Mesendoderm (in vitro differentiated cells): ENCODE results near the gene CD300E.
A peak's percentile ranks its signal among the peaks of the same experiment; 100 is the strongest.
"Not testable (repeated sequence)": the region's sequence is repeated elsewhere in the genome, so short reads cannot be mapped to it uniquely, and the experiment has no call there.

Experiments used
- DNase-seq: peaks from one replicate; pipeline ENCODE4 v3.0.0; 2013
- H2AK5ac ChIP-seq: 2 replicates; pipeline ENCODE4 v1.6.1; 2013; ENCODE audit warnings: low read length, inconsistent platforms
- H2BK120ac ChIP-seq: 2 replicates; pipeline ENCODE4 v1.6.1; 2013; ENCODE audit warnings: low read depth, mild to moderate bottlenecking, low read length, moderate library complexity, mixed read lengths
- H2BK15ac ChIP-seq: replicated peaks from 2 replicates; pipeline ENCODE4 v1.6.1; 2013; ENCODE audit warnings: low read depth, mild to moderate bottlenecking, moderate library complexity
- H2BK5ac ChIP-seq: 2 replicates; pipeline ENCODE4 v1.6.1; 2013; ENCODE audit warnings: low read length, inconsistent platforms
- H3K18ac ChIP-seq: 2 replicates; pipeline ENCODE4 v1.6.1; 2013; ENCODE audit warnings: mild to moderate bottlenecking, low read length, mixed read lengths
- H3K23ac ChIP-seq: one replicate; pipeline ENCODE4 v1.6.1; 2013; ENCODE audit warnings: low read length
- H3K27ac ChIP-seq: 2 replicates; pipeline ENCODE4 v1.5.1; 2013; ENCODE audit warnings: low read depth, mild to moderate bottlenecking, inconsistent platforms, low read length, moderate library complexity
- H3K27me3 ChIP-seq: 2 replicates; pipeline ENCODE4 v1.6.1; 2013; ENCODE audit warnings: low read length, control low read depth, mild to moderate bottlenecking, inconsistent platforms; ENCODE audit not compliant: insufficient read depth, poor library complexity
- H3K36me3 ChIP-seq: 2 replicates; pipeline ENCODE4 v1.6.1; 2013; ENCODE audit warnings: low read length, inconsistent platforms; ENCODE audit not compliant: control insufficient read depth, insufficient read depth
- H3K4ac ChIP-seq: one replicate; pipeline ENCODE4 v1.6.1; 2013; ENCODE audit warnings: low read depth, mild to moderate bottlenecking, low read length, moderate library complexity
- H3K4me1 ChIP-seq: 2 replicates; pipeline ENCODE4 v1.6.1; 2013; ENCODE audit warnings: low read depth, low read length, inconsistent platforms; ENCODE audit not compliant: control insufficient read depth
- H3K4me2 ChIP-seq: 2 replicates; pipeline ENCODE4 v1.6.1; 2013; ENCODE audit warnings: low read length
- H3K4me3 ChIP-seq: 2 replicates; pipeline ENCODE4 v1.5.1; 2013; ENCODE audit warnings: mild to moderate bottlenecking, low read length
- H3K56ac ChIP-seq: one replicate; pipeline ENCODE4 v1.6.1; 2013; ENCODE audit warnings: low read length
- H3K79me1 ChIP-seq: 2 replicates; pipeline ENCODE4 v1.6.1; 2013; ENCODE audit warnings: low read length, inconsistent platforms
- H3K79me2 ChIP-seq: 2 replicates; pipeline ENCODE4 v1.6.1; 2013; ENCODE audit warnings: mild to moderate bottlenecking, low read length; ENCODE audit not compliant: control insufficient read depth, insufficient read depth
- H3K9ac ChIP-seq: 2 replicates; pipeline ENCODE4 v1.6.1; 2013; ENCODE audit warnings: low read length, inconsistent platforms
- H4K5ac ChIP-seq: one replicate; pipeline ENCODE4 v1.6.1; 2013; ENCODE audit warnings: low read length
- H4K8ac ChIP-seq: one replicate; pipeline ENCODE4 v1.6.1; 2013; ENCODE audit warnings: low read depth, mild to moderate bottlenecking, control low read depth, low read length, moderate library complexity
- WGBS: extraction: QIAGEN DNeasy Blood & Tissue Kit; methylation state at CpG from one replicate; pipeline ENCODE4 v1.1.7; 2013; ENCODE audit warnings: low lambda C conversion rate, missing lambda C conversion rate; ENCODE audit not compliant: insufficient coverage; ENCODE audit errors: extremely low coverage; 5-methylcytosine and 5-hydroxymethylcytosine counted together

Gene CD300E

GRCh38 chr17:74635418-74635817 lies 11.9 kb upstream of the CD300E start:
- peaks cover 15% of the 10 kb centered on the region for H3K4me1 ChIP-seq
- H3K36me3 ChIP-seq: no peaks in the 10 kb centered on the region
- peak overlapping the region; percentile 90 for H2BK5ac ChIP-seq
- no peak overlapping the region for H3K18ac ChIP-seq
- H3K27ac ChIP-seq: peak overlapping the region; percentile 68
- peak; percentile 79 for DNase-seq
- H2AK5ac ChIP-seq: peak overlapping the region; percentile 96
- no peak overlapping the region for H4K8ac ChIP-seq
- no peaks in the 10 kb centered on the region for H3K79me1 ChIP-seq
- no peaks in the 10 kb centered on the region for H3K27me3 ChIP-seq
- H3K56ac ChIP-seq: peak overlapping the region; percentile 71
- no peak overlapping the region for H2BK15ac ChIP-seq
- H3K79me2 ChIP-seq: no peaks in the 10 kb centered on the region
- H3K4me3 ChIP-seq: no peak overlapping the region
- WGBS: no CpG with 5 or more reads among the region's 13 CpGs
- no peak overlapping the region for H3K4ac ChIP-seq
- no peak overlapping the region for H2BK120ac ChIP-seq
- no peak overlapping the region for H3K23ac ChIP-seq
- peak overlapping the region; percentile 35 for H3K9ac ChIP-seq
- H3K4me2 ChIP-seq: no peak overlapping the region
- no peak overlapping the region for H4K5ac ChIP-seq

GRCh38 chr17:74633326-74633725 lies 9.8 kb upstream of the CD300E start:
- peak overlapping the region; percentile 56 for H3K4ac ChIP-seq
- H3K79me2 ChIP-seq: no peaks in the 10 kb centered on the region
- H2AK5ac ChIP-seq: peak overlapping the region; percentile 78
- no peak for DNase-seq
- H4K5ac ChIP-seq: no peak overlapping the region
- peaks cover 15% of the 10 kb centered on the region for H3K4me1 ChIP-seq
- no peak overlapping the region for H3K27ac ChIP-seq
- no peaks in the 10 kb centered on the region for H3K79me1 ChIP-seq
- no peak overlapping the region for H3K4me3 ChIP-seq
- WGBS: no CpG with 5 or more reads among the region's 8 CpGs
- no peak overlapping the region for H4K8ac ChIP-seq
- H3K23ac ChIP-seq: no peak overlapping the region
- peak overlapping the region; percentile 67 for H3K56ac ChIP-seq
- H2BK120ac ChIP-seq: no peak overlapping the region
- H2BK15ac ChIP-seq: no peak overlapping the region
- no peak overlapping the region for H3K18ac ChIP-seq
- H2BK5ac ChIP-seq: peak overlapping the region; percentile 35
- no peak overlapping the region for H3K4me2 ChIP-seq
- H3K36me3 ChIP-seq: no peaks in the 10 kb centered on the region
- H3K27me3 ChIP-seq: no peaks in the 10 kb centered on the region
- H3K9ac ChIP-seq: peak overlapping the region; percentile 19

GRCh38 chr17:74632617-74633016 lies 9.1 kb upstream of the CD300E start:
- H3K4me1 ChIP-seq: peaks cover 12% of the 10 kb centered on the region
- H4K8ac ChIP-seq: no peak overlapping the region
- peak overlapping the region; percentile 86 for H3K56ac ChIP-seq
- H2AK5ac ChIP-seq: no peak overlapping the region
- H3K23ac ChIP-seq: no peak overlapping the region
- peak overlapping the region; percentile 35 for H3K27ac ChIP-seq
- no peaks in the 10 kb centered on the region for H3K36me3 ChIP-seq
- DNase-seq: no peak
- H3K4me2 ChIP-seq: no peak overlapping the region
- no peaks in the 10 kb centered on the region for H3K79me1 ChIP-seq
- no peak overlapping the region for H3K4me3 ChIP-seq
- H3K79me2 ChIP-seq: no peaks in the 10 kb centered on the region
- H2BK15ac ChIP-seq: no peak overlapping the region
- no peak overlapping the region for H3K18ac ChIP-seq
- peak overlapping the region; percentile 1 for H2BK5ac ChIP-seq
- no peaks in the 10 kb centered on the region for H3K27me3 ChIP-seq
- peak overlapping the region; percentile 58 for H3K4ac ChIP-seq
- no peak overlapping the region for H3K9ac ChIP-seq
- peak overlapping the region; percentile 50 for H4K5ac ChIP-seq
- WGBS: no CpG with 5 or more reads among the region's 9 CpGs
- no peak overlapping the region for H2BK120ac ChIP-seq

- no peak overlapping the region for H4K8ac ChIP-seq
- H3K4me1 ChIP-seq: peaks cover 11% of the 10 kb centered on the region
- no peak overlapping the region for H2BK120ac ChIP-seq
- H3K23ac ChIP-seq: peak overlapping the region; percentile 10
- peak overlapping the region; percentile 10 for H3K18ac ChIP-seq
- peak overlapping the region; percentile 40 for H2BK5ac ChIP-seq
- H3K79me1 ChIP-seq: no peaks in the 10 kb centered on the region
- no peak overlapping the region for H2AK5ac ChIP-seq
- no peaks in the 10 kb centered on the region for H3K79me2 ChIP-seq
- H3K27me3 ChIP-seq: no peaks in the 10 kb centered on the region
- H4K5ac ChIP-seq: no peak overlapping the region
- H3K9ac ChIP-seq: peak overlapping the region; percentile 29
- no CpG with 5 or more reads among the region's 14 CpGs for WGBS
- H3K36me3 ChIP-seq: no peaks in the 10 kb centered on the region
- no peak overlapping the region for H3K4me2 ChIP-seq
- peak overlapping the region; percentile 35 for H3K27ac ChIP-seq
- no peak overlapping the region for H3K4me3 ChIP-seq
- peak; percentile 68 for DNase-seq
- H2BK15ac ChIP-seq: no peak overlapping the region
- H3K4ac ChIP-seq: peak overlapping the region; percentile 38
- H3K56ac ChIP-seq: peak overlapping the region; percentile 86
Measured at GRCh38 chr17:74631468-74632450, 8.2 kb upstream of the CD300E start.

GRCh38 chr17:74630251-74630650 lies 6.7 kb upstream of the CD300E start:
- H3K36me3 ChIP-seq, H3K9ac ChIP-seq, H3K27ac ChIP-seq, H2BK5ac ChIP-seq, H3K79me1 ChIP-seq, H3K4me3 ChIP-seq, H4K5ac ChIP-seq, H3K4ac ChIP-seq, H4K8ac ChIP-seq, H3K18ac ChIP-seq, H3K4me2 ChIP-seq, H2BK120ac ChIP-seq, H3K4me1 ChIP-seq, H3K27me3 ChIP-seq, H3K79me2 ChIP-seq, DNase-seq, H2AK5ac ChIP-seq, H2BK15ac ChIP-seq, H3K23ac ChIP-seq, H3K56ac ChIP-seq: not testable (repeated sequence)
- no CpG with 5 or more reads among the region's 14 CpGs for WGBS
